Ascending aorta (tissue), 2 donors: Measurements from ENCODE around the gene OLFML2A. TPM values are rescaled to one million over a fixed set of nuclear protein-coding genes. Genes with fewer than 3 reads are reported as not detected.
"Not testable (repeated sequence)": the region's sequence is repeated elsewhere in the genome, so short reads cannot be mapped to it uniquely, and the experiment has no call there.

Source experiments
- DNase-seq, 2 donors: peaks; one replicate each; pipeline ENCODE4 v3.0.0-alpha.2; 2019; ENCODE audit warnings: low spot score in 2 of 2
- H3K27ac ChIP-seq, 2 donors: fragments of 200-600 bp; sonication (generic); one replicate each; pipeline ENCODE4 v1.5.1; 2016 to 2017; ENCODE audit warnings: mild to moderate bottlenecking in 1 of 2
- H3K27me3 ChIP-seq: fragments of 200-600 bp; sonication (generic); one replicate; pipeline ENCODE4 v1.5.1; 2017
- H3K36me3 ChIP-seq, 2 donors: fragments of 200-600 bp; sonication (generic); one replicate each; pipeline ENCODE4 v1.5.1; 2016
- H3K4me1 ChIP-seq, 2 donors: fragments of 200-600 bp; sonication (generic); one replicate each; pipeline ENCODE4 v1.5.1; 2016 to 2017; ENCODE audit warnings: mild to moderate bottlenecking in 1 of 2
- H3K4me3 ChIP-seq, 2 donors: fragments of 200-600 bp; sonication (generic); one replicate each; pipeline ENCODE4 v1.5.1; 2016 to 2017; ENCODE audit warnings: mild to moderate bottlenecking in 1 of 2
- H3K9me3 ChIP-seq, 2 donors: fragments of 200-600 bp; sonication (generic); one replicate each; pipeline ENCODE4 v1.5.1; 2016
- intact Hi-C: fragments of 100-400 bp; cut with DNase I; formaldehyde crosslinking; loops from one replicate; pipeline ENCODE4 v1.15.1; 2023
- total RNA-seq: library from RNA; depleted of rRNA; stranded (reverse); fragments of >200 nt; gene quantifications from one replicate; pipeline ENCODE4 v1.1.0, GENCODE V29; 2016
- TF ChIP-seq, protein P1 (sequence below), 3 experiments: fragments of 200-600 bp in 2 of 3; fragments of 450-650 bp in 1 of 3; sonication (generic) in 2 of 3; IDR thresholded peaks; one replicate each; pipeline ENCODE4 v1.5.1; 2016 to 2019; ENCODE audit warnings: antibody characterized with exemption in 3 of 3, mild to moderate bottlenecking in 1 of 3, moderate library complexity in 1 of 3

Gene OLFML2A
- 129 TPM for total RNA-seq

DNA sequence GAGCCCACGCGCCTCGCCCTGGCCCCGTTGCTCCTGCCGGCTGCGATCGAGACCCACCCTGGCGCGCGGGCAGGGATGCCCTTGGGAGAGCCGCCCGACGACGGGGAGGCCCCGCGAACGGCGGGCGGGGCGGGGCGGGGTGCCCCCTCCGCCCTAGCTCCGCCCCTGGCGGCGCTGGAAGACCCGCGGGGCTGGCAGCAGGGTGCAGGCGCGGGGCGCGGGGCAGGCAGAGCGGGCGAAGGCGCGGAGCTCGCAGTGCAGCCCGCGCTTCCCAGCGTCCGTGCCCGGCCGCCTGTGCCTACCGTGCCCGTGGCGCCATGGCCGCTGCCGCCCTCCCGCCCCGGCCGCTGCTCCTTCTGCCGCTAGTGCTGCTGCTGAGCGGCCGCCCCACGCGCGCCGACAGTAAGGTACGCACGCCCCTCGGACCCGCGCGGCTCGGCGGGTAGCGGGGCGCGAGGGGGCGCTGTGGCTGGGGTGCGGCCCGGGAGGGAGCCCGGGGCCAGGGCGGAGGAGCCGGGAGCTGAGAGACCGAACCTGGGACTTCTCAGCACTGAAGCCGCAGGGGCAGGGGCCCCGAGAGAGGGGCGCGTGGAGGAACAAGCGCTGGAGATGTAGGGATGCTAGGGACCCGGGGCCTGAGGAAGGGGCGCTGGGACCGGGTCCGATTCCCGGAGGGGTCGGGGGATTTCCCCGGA, at the start of gene OLFML2A:
Gene OLFML2A, plus strand, starts transcription at position 180 of the 695 bp plus-strand sequence. Its CDS starts 138 bp downstream, at position 318.
- TF ChIP-seq, protein P1, sequence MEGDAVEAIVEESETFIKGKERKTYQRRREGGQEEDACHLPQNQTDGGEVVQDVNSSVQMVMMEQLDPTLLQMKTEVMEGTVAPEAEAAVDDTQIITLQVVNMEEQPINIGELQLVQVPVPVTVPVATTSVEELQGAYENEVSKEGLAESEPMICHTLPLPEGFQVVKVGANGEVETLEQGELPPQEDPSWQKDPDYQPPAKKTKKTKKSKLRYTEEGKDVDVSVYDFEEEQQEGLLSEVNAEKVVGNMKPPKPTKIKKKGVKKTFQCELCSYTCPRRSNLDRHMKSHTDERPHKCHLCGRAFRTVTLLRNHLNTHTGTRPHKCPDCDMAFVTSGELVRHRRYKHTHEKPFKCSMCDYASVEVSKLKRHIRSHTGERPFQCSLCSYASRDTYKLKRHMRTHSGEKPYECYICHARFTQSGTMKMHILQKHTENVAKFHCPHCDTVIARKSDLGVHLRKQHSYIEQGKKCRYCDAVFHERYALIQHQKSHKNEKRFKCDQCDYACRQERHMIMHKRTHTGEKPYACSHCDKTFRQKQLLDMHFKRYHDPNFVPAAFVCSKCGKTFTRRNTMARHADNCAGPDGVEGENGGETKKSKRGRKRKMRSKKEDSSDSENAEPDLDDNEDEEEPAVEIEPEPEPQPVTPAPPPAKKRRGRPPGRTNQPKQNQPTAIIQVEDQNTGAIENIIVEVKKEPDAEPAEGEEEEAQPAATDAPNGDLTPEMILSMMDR (IDR thresholded peaks at IDR 0.05): peak in 1 of 3 experiments; percentile 13
- DNase-seq: no peak
- H3K9me3 ChIP-seq: no peaks in the 10 kb centered on the region
- peaks cover 0 to 12% of the 10 kb centered on the region in 2 donors for H3K4me1 ChIP-seq
- H3K27me3 ChIP-seq: peaks cover 8% of the 10 kb centered on the region
- H3K4me3 ChIP-seq: peak within 1 kb of the TSS; percentile 61 to 67
- intact Hi-C loops: loop anchor here (5.0 kb wide), 1 partner anchor 605 kb away; no protein-coding TSS in a partner anchor
- no peaks in the 10 kb centered on the region for H3K36me3 ChIP-seq
- peak within 1 kb of the TSS in 1 of 2 donors; percentile 6 for H3K27ac ChIP-seq

DNA sequence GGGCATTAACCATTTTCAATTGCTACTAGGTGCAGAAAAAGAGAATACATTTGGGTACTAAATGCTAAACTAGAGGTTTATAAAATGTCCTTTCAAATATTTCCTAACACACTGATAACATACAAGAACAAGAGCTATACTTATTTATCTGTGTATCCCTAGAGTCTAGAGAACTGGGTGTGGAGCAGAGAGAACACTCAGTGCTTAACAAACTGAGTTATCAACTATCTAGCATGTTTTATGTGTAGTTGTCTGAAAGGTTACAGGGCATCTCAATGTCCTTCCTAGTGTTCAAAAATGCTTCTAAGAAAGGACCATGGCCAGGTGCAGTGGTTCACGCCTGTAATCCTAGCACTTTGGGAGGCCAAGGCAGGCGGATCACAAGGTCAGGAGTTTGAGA, 46.2 kb upstream of the OLFML2A start:
- DNase-seq: no peak
- H3K27me3 ChIP-seq: no peaks in the 10 kb centered on the region
- H3K36me3 ChIP-seq: no peaks in the 10 kb centered on the region
- intact Hi-C loops: no loop called here
- no peak overlapping the region for H3K4me3 ChIP-seq
- no peaks in the 10 kb centered on the region for H3K9me3 ChIP-seq
- H3K4me1 ChIP-seq: no peaks in the 10 kb centered on the region
- H3K27ac ChIP-seq: no peak overlapping the region
- TF ChIP-seq, protein P1 (IDR thresholded peaks at IDR 0.05): no peak

DNA sequence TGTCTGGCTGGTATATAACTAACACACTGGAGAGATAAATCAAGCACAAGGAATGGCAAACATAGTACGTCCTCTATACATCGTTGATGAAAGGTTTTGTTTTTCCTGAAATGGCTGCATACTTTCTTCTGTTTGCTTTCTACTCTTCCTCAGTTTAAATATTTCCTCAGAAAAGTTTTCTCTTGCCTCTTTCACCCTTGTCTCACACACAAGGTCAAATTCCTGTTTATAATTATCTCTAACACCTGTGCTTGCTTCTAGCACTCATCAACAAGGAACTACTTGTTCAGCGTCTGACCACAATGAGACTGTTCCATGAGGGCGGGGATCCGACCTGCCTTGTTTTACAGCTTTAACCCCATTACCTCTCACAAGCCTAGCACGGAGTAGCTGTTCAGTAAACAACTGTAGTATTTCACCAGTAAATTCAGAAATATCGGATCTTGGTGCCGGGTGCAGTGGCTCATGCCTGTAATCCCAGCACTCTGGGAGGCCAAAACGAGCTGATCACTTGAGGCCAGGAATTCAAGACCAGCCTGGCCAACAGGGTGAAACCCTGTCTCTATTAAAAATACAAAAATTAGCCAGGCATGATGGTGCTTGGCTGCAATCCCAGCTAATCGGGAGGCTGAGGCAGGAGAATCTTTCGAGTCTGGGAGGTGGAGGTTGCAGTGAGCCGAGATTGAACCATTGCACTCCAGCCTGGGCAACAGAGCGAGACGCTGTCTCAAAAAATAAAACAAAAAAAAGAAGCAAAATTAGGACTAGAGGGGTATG, 42.8 kb upstream of the OLFML2A start:
- H3K9me3 ChIP-seq: no peaks in the 10 kb centered on the region
- no peaks in the 10 kb centered on the region for H3K36me3 ChIP-seq
- DNase-seq: no peak
- H3K4me1 ChIP-seq: no peaks in the 10 kb centered on the region
- TF ChIP-seq, protein P1 (IDR thresholded peaks at IDR 0.05): no peak
- H3K4me3 ChIP-seq: no peak overlapping the region
- H3K27me3 ChIP-seq: no peaks in the 10 kb centered on the region
- H3K27ac ChIP-seq: no peak overlapping the region
- intact Hi-C loops: no loop called here

DNA sequence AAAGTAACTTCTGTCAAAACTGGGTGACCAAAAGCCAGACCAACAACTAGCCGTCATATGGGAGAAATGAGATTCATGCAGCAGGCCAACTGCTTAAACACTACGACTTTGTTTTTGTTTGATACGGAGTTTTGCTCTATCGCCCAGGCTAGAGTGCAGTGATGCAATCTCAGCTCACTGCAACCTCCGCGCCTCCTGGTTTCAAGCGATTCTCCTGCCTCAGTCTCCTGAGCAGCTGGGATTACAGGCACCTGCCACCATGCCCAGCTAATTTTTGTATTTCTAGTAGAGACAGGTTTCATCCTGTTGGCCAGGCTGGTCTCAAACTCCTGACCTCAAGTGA, 42.2 kb upstream of the OLFML2A start:
- intact Hi-C loops, H3K36me3 ChIP-seq, H3K9me3 ChIP-seq, H3K4me3 ChIP-seq, H3K27me3 ChIP-seq, H3K27ac ChIP-seq, DNase-seq, H3K4me1 ChIP-seq: not testable (repeated sequence)

DNA sequence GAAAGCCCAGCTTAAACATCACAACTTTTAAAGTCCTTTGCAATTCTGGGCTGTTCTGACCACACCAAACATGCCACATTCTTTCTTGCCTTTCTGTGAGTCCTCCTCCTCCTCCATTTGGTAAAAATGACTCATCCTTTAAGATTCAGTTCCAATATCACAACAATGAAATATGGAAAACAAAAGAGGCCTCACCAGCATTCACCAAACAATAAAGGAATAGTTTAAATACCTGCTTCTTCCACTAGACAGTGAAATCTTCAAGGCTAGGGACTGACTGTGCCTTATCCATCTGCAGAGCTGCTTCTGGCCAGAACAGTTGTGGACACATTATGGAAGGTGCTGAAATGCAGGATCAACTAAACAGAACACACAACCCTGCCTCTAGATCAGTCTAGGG, 41.8 kb upstream of the OLFML2A start:
- no peak for DNase-seq
- Histone ChIP-seq H3K27ac (no peak overlapping the region), H3K4me1 (no peaks in the 10 kb centered on the region), H3K36me3 (no peaks in the 10 kb centered on the region), H3K4me3 (no peak overlapping the region), H3K9me3 (no peaks in the 10 kb centered on the region), H3K27me3 (no peaks in the 10 kb centered on the region)
- TF ChIP-seq, protein P1 (IDR thresholded peaks at IDR 0.05): no peak
- intact Hi-C loops: no loop called here

DNA sequence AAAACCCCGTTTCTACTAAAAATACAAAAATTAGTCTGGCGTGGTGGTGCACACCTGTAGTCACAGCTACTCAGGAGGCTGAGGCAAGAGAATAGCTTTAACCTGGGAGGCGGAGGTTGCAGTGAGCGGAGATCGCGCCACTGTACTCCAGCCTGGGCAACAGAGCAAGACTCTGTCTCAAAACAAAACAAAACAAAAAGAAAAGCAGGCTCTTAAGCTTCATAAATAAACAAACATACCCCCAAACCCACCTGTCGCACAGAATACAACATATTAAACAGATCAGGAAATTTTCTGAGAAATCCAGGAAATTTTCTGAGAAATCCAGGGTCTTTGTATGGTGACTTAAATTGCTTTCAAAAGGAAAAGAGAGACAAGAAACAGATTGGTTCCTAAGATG, 38.9 kb upstream of the OLFML2A start:
- H3K27ac ChIP-seq, DNase-seq, H3K27me3 ChIP-seq, H3K4me3 ChIP-seq, H3K36me3 ChIP-seq, H3K4me1 ChIP-seq, H3K9me3 ChIP-seq, intact Hi-C loops: not testable (repeated sequence)
